WERI-Rb-1 (cell line): ENCODE results near the gene PROP1.
"Not testable (repeated sequence)": the region's sequence is repeated elsewhere in the genome, so short reads cannot be mapped to it uniquely, and the experiment has no call there.

ENCODE experiments used
- DNase-seq: peaks from one replicate; pipeline ENCODE4 v3.0.0-alpha.2; 2020
- H3K27ac ChIP-seq: fragments of 250-450 bp; sonication (Bioruptor Pico); 2 replicates; pipeline ENCODE4 v1.5.1; 2020; ENCODE audit warnings: mild to moderate bottlenecking, moderate library complexity
- H3K27me3 ChIP-seq: fragments of 250-450 bp; sonication (Bioruptor Pico); 2 replicates; pipeline ENCODE4 v1.5.1; 2021; ENCODE audit warnings: mild to moderate bottlenecking, low read depth, moderate library complexity; ENCODE audit not compliant: insufficient read depth, severe bottlenecking
- H3K36me3 ChIP-seq: fragments of 250-450 bp; sonication (Bioruptor Pico); 2 replicates; pipeline ENCODE4 v1.5.1; 2020; ENCODE audit warnings: mild to moderate bottlenecking, moderate library complexity
- H3K4me3 ChIP-seq: 2 replicates; pipeline ENCODE4 v1.5.1; 2011; ENCODE audit warnings: low read depth, mild to moderate bottlenecking, control low read depth, low read length
- H3K9me3 ChIP-seq: fragments of 250-450 bp; sonication (Bioruptor Pico); 2 replicates; pipeline ENCODE4 v1.5.1; 2021; ENCODE audit warnings: mild to moderate bottlenecking, moderate library complexity; ENCODE audit not compliant: severe bottlenecking
- TF ChIP-seq, protein P1 (sequence below): IDR thresholded peaks from 2 replicates; pipeline ENCODE4 v1.5.1; 2011; ENCODE audit warnings: low read depth, mild to moderate bottlenecking, control low read depth, inconsistent platforms, low read length

Gene PROP1

DNA sequence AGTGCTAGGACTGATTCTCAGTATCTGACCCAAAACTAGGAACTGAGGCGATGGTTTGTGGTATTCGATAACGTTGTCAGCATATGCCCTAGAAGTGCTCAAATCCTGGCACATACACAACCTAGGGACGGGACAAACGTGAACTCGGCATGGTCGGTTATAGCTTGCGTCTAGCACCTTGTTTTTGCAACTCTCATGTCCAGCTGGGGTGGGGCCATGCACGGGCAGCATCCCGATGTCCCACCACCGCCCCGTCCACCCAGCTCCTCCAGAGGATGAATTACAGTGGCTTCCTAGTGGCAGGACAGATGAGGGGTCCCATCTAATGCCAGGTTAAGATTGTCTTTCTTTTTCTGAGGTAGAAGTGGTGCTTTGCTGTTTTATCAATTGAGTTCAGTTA is 31.6 kb downstream of the PROP1 start:
- Histone ChIP-seq H3K36me3 (no peaks in the 10 kb centered on the region), H3K4me3 (no peak overlapping the region), H3K27ac (no peak overlapping the region), H3K9me3 (no peaks in the 10 kb centered on the region), H3K27me3 (no peaks in the 10 kb centered on the region)
- DNase-seq, result no peak
- TF ChIP-seq, protein P1, sequence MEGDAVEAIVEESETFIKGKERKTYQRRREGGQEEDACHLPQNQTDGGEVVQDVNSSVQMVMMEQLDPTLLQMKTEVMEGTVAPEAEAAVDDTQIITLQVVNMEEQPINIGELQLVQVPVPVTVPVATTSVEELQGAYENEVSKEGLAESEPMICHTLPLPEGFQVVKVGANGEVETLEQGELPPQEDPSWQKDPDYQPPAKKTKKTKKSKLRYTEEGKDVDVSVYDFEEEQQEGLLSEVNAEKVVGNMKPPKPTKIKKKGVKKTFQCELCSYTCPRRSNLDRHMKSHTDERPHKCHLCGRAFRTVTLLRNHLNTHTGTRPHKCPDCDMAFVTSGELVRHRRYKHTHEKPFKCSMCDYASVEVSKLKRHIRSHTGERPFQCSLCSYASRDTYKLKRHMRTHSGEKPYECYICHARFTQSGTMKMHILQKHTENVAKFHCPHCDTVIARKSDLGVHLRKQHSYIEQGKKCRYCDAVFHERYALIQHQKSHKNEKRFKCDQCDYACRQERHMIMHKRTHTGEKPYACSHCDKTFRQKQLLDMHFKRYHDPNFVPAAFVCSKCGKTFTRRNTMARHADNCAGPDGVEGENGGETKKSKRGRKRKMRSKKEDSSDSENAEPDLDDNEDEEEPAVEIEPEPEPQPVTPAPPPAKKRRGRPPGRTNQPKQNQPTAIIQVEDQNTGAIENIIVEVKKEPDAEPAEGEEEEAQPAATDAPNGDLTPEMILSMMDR, result no peak

DNA sequence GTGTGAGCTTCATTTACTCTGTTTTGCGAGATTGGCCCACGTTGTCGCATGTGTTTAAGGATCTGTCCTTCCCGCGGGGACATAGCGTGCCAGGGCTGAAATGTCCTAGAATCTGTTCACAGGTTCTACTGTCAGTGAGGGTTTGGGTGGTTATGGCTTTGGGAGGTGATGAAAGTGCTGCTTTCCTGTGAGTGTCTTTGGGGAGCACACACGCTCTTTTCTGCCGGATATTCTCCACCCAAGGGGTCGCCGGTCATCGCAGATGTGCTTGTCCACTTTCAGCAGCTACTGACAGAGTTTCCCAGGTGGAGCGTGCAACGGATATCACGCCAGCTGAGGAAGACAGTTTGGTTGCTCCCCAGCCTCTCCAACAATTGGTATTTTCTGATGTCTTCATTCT is 32.1 kb downstream of the PROP1 start:
- TF ChIP-seq, protein P1, result no peak
- Histone ChIP-seq H3K36me3 (no peaks in the 10 kb centered on the region), H3K9me3 (no peaks in the 10 kb centered on the region), H3K27ac (no peak overlapping the region), H3K27me3 (no peaks in the 10 kb centered on the region), H3K4me3 (no peak overlapping the region)
- no peak for DNase-seq

DNA sequence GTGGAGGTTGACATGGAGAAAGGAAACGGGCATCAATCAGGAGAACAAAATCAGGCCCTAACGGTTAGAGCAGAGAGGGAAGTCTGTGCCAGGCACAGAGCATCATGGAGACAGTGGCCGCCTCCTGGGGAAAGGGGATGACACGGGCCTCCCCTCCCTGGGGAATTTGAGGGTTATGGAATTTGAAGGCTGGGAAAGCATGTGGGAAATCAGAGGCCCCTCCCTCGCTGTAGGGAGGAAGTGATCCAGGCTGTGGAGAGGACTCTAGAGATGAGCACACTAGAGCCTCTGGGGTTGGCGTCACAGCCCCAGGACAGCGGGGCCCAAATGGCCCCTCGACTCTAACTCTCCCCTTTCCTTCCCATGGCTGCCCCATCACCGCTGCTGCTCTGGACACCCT is 36.7 kb downstream of the PROP1 start:
- H3K36me3 ChIP-seq, result no peaks in the 10 kb centered on the region
- TF ChIP-seq, protein P1, result no peak
- H3K27me3 ChIP-seq, result no peaks in the 10 kb centered on the region
- H3K4me3 ChIP-seq, result no peak overlapping the region
- H3K9me3 ChIP-seq, result no peaks in the 10 kb centered on the region
- DNase-seq, result no peak
- H3K27ac ChIP-seq, result no peak overlapping the region

DNA sequence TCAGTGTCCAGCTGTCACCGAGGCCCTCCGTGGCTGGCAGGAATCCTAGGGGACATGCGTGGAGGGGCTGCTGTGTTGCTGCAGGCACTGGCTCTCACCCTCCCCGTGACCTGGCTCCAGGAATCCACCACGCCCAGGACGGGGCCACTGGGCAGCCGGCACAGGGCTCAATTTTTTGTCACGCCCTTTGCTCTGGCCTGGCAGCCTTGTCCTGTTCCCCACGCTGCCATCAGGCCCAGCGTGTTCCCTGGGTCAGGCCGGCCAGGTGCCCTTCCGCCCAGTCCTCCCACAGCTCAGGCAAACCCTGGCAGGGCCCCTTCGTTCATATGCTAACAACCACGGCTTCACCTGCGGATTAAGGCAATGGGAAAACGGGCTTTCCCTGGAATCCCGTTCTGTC is 37.3 kb downstream of the PROP1 start:
- no peak for DNase-seq
- TF ChIP-seq, protein P1, result no peak
- Histone ChIP-seq H3K36me3 (no peaks in the 10 kb centered on the region), H3K4me3 (no peak overlapping the region), H3K9me3 (no peaks in the 10 kb centered on the region), H3K27me3 (no peaks in the 10 kb centered on the region), H3K27ac (no peak overlapping the region)

DNA sequence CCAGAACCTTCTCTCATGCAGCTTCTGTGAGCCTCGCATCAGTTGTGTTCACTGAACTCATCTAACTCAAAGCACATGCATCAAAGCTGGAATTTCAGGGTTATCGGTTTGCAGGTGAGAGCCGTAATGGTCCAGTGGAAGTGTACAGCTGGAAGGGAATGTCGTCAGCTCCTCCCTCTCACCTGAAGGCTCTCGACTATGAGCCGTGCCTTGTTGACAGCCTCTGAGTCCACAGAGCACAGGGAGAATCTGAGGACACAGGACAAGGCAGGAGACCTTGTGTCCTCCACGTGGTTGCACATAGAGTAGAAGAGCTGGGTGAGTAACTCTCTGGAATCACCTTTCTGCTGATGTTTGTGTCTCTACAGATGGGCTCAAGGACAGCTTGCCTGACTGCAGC is 38.8 kb downstream of the PROP1 start:
- H3K4me3 ChIP-seq, result no peak overlapping the region
- H3K27ac ChIP-seq, result no peak overlapping the region
- H3K9me3 ChIP-seq, result no peaks in the 10 kb centered on the region
- H3K36me3 ChIP-seq, result no peaks in the 10 kb centered on the region
- TF ChIP-seq, protein P1, result no peak
- no peaks in the 10 kb centered on the region for H3K27me3 ChIP-seq
- DNase-seq, result no peak

DNA sequence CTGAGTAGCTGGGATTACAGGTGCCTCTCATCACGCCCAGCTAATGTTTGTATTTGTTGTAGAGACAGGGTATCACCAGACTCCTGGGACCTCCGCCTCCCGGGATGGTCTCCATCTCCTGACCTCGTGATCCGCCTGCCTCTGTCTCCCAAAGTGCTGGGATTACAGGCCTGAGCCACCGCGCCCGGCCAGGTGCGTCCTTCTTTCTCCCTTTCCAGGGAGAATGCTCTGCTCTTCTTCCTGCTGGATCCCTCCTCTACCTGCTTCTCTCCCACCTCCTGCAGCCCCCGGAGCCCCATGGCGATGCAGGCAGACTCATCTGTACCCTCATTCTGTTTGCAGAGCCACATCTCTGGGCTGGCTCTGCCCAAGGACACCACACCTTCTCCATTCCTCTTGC is 42.9 kb downstream of the PROP1 start:
- H3K27me3 ChIP-seq, H3K27ac ChIP-seq, H3K4me3 ChIP-seq, DNase-seq, H3K36me3 ChIP-seq, H3K9me3 ChIP-seq: not testable (repeated sequence)

DNA sequence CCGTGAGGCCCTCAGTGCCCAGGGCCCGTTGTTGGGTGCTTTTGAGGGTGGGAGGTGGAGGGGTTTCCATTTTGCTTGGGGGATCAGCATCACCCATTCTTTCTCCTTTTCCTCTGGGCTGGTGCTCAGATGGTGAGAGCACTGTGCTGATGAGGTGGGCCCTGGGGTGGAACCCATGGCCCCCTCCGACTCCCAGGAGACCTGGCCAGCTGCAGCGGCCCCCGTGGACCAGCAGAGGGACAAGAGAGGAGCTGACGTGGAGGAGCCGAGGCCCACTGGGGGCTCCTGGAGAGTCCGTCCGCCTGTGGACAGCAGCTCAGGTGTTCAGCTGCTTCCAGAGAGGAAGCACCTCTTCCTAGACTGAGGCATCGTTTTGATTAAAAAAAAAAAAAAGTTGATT is 46.4 kb downstream of the PROP1 start:
- H3K4me3 ChIP-seq, H3K36me3 ChIP-seq, DNase-seq, H3K9me3 ChIP-seq, H3K27me3 ChIP-seq, H3K27ac ChIP-seq: not testable (repeated sequence)

DNA sequence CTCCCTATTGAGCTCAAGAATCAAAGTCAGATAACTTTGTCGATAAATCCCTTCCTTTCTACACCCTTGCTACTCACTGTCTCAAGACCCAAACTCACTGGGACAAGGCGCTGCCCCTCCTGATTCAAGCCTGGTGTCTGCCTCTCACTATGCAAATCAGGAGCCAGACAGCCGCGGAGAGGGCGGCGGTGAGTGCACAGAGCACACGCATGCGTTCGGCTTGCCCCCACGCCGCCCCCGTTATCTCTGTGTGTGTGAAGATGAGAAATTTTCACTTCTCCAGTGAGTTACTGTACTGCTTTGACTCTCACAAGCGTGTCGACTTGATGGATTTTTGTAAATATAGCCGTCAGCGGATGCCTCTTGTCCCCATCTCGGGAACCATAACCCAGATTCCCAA is 47.0 kb downstream of the PROP1 start:
- not testable (repeated sequence) for H3K9me3 ChIP-seq, H3K36me3 ChIP-seq, H3K27ac ChIP-seq, H3K27me3 ChIP-seq, H3K4me3 ChIP-seq, DNase-seq

DNA sequence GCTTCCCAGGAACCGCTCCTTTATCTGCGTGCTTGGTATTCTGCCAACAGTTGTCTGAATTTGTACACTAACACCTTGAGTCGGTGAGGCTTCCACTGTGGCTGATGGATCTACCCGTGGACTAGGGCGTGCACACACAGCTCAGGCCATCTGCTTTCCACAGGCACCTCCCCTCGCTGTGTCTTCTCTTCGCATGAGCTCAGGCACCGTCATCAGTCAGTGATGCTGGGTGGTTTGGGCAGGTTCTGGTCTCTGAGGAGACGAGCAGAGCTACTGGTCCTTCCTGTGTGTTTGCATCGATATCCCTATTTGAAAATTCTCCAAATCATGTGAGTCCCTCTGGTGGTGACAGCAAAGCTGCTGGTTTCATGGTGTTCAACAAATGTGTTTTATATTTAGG is 48.1 kb downstream of the PROP1 start:
- not testable (repeated sequence) for DNase-seq, H3K36me3 ChIP-seq, H3K4me3 ChIP-seq, H3K27me3 ChIP-seq, H3K9me3 ChIP-seq, H3K27ac ChIP-seq

DNA sequence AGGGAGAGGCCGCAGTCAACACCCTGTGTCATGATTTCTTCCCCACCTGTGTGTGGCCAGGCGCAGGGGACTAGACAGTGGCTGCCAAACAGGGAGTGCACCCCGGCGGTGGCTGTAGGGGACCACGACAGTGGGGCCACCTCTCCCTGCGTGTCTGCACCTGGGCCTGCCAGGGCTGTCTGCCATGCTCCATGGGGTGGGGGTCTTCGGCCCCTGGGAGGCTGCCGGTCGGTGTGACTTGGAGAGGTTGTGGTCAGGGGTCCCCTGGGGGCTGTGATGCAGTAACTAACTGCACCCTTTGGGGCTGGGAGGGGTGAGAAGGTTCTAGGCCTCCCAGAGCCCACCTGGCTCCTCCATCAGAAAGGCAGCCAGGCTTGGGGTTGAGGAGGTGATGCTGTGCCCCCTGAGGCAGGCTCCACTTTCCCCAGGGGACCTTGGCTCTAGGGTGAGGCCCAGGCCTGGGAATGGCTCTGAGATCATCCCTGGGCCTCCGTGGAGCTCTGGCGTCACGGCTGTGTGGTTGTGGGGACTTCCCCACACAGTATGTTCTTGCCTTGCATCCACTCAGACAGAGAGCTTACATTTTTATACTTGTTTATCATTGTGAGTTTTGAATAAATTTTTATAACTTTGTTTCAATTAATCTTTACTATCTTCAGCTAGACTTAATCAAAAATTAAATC is 50.3 kb downstream of the PROP1 start:
- H3K9me3 ChIP-seq, H3K27me3 ChIP-seq, H3K27ac ChIP-seq, H3K4me3 ChIP-seq, H3K36me3 ChIP-seq, DNase-seq: not testable (repeated sequence)
